B cell (primary cell): Measurements from ENCODE around the gene STOX2. TPM values are rescaled to one million over a fixed set of nuclear protein-coding genes. Genes with fewer than 3 reads are reported as not detected.

Source experiments
- ATAC-seq: fragments of 200-7000 bp; cut with Tn5 transposase; one replicate; pipeline ENCODE4 v1.10.0; 2021; ENCODE audit warnings: low read depth, mild to moderate bottlenecking, moderate number of reproducible peaks, moderate library complexity
- CTCF ChIA-PET: fragments of 350-600 bp; sonication (Branson Sonifier 250); formaldehyde crosslinking; loops from one replicate; lab custom pipeline; 2021; ENCODE audit warnings: antibody characterized with exemption, inconsistent platforms; lab: Charles Lee
- POLR2A ChIA-PET: fragments of 350-600 bp; sonication (Branson Sonifier 250); formaldehyde crosslinking; loops from one replicate; lab custom pipeline; 2021; ENCODE audit warnings: antibody characterized with exemption; lab: Charles Lee
- DNase-seq: peaks from one replicate; pipeline ENCODE4 v3.0.0; 2013
- H2AFZ ChIP-seq: 2 replicates; pipeline ENCODE4 v1.6.1; 2012; ENCODE audit warnings: mild to moderate bottlenecking, low read depth, low read length; ENCODE audit not compliant: insufficient read depth, poor library complexity, severe bottlenecking
- H3K27ac ChIP-seq, 2 donors: 1 replicate in 1 of 2; 2 replicates in 1 of 2; pipeline ENCODE4 v1.5.1; 2012 to 2013; ENCODE audit warnings: low read length in 2 of 2, mild to moderate bottlenecking in 2 of 2, moderate library complexity in 1 of 2
- H3K27me3 ChIP-seq, 4 experiments: fragments of 200-600 bp in 1 of 4; sonication (generic) in 1 of 4; replicated peaks in 1 of 4; 1 replicate in 2 of 4; 2 replicates in 2 of 4; pipeline versions ENCODE4 v1.6.1 to v1.7.0; 2013 to 2016; ENCODE audit warnings: low read length in 3 of 4, mild to moderate bottlenecking in 2 of 4, mixed read lengths in 1 of 4, moderate library complexity in 1 of 4; ENCODE audit not compliant: insufficient read depth in 4 of 4, control insufficient read depth in 3 of 4; ENCODE audit errors: control extremely low read depth in 1 of 4
- H3K36me3 ChIP-seq, 2 experiments: replicated peaks in 1 of 2; 1 replicate in 1 of 2; 2 replicates in 1 of 2; pipeline versions ENCODE4 v1.6.1 to v1.7.1; 2013; ENCODE audit warnings: low read length in 1 of 2; ENCODE audit not compliant: insufficient read depth in 2 of 2, control insufficient read depth in 1 of 2; ENCODE audit errors: control extremely low read depth in 1 of 2, extremely low read depth in 1 of 2
- H3K4me1 ChIP-seq, 2 donors: fragments of 200-600 bp in 1 of 2; sonication (generic) in 1 of 2; 1 replicate in 1 of 2; 2 replicates in 1 of 2; pipeline versions ENCODE4 v1.5.1 to v1.6.1; 2013 to 2017; ENCODE audit warnings: low read length in 2 of 2; ENCODE audit not compliant: control insufficient read depth in 2 of 2, insufficient read depth in 2 of 2
- H3K4me2 ChIP-seq: replicated peaks from 2 replicates; pipeline ENCODE3; 2012; ENCODE audit warnings: mild to moderate bottlenecking, low read depth, low read length; ENCODE audit not compliant: poor library complexity, severe bottlenecking
- H3K4me3 ChIP-seq, 5 experiments: fragments of 200-600 bp in 1 of 5; sonication (generic) in 1 of 5; 1 replicate in 3 of 5; 2 replicates in 2 of 5; pipeline versions ENCODE4 v1.5.1 to v1.7.0; 2011 to 2016; ENCODE audit warnings: low read length in 4 of 5, mild to moderate bottlenecking in 4 of 5, low read depth in 2 of 5, control low read depth in 1 of 5, moderate library complexity in 1 of 5; ENCODE audit not compliant: insufficient read depth in 1 of 5; ENCODE audit errors: control extremely low read depth in 1 of 5, extremely low read depth in 1 of 5
- H3K79me2 ChIP-seq: fragments of 200-600 bp; sonication (generic); one replicate; pipeline ENCODE4 v1.6.0; 2016; ENCODE audit warnings: low read length; ENCODE audit not compliant: control insufficient read depth, insufficient read depth
- H3K9ac ChIP-seq: fragments of 200-600 bp; sonication (generic); 2 replicates; pipeline ENCODE4 v1.6.1; 2017; ENCODE audit warnings: mild to moderate bottlenecking, low read length, moderate library complexity
- H3K9me3 ChIP-seq, 3 donors: one replicate each; pipeline versions ENCODE4 v1.6.1 to v1.7.1; 2013; ENCODE audit warnings: low read length in 2 of 3; ENCODE audit not compliant: control insufficient read depth in 2 of 3, insufficient read depth in 1 of 3; ENCODE audit errors: control extremely low read depth in 1 of 3
- H4K20me1 ChIP-seq: 2 replicates; pipeline ENCODE4 v1.6.0; 2012; ENCODE audit warnings: mild to moderate bottlenecking, low read length; ENCODE audit not compliant: insufficient read depth, control insufficient read depth, poor library complexity, severe bottlenecking
- H3K27ac Mint-ChIP-seq: one replicate; pipeline ENCODE4 v1.8.0; 2021; ENCODE audit warnings: mixed read lengths
- H3K27me3 Mint-ChIP-seq: one replicate; pipeline ENCODE4 v1.8.0; 2021; ENCODE audit warnings: mixed read lengths
- H3K4me1 Mint-ChIP-seq: one replicate; pipeline ENCODE4 v1.8.0; 2021; ENCODE audit warnings: mixed read lengths
- H3K4me3 Mint-ChIP-seq: one replicate; pipeline ENCODE4 v1.8.0; 2021; ENCODE audit warnings: mixed read lengths
- H3K9me3 Mint-ChIP-seq: one replicate; pipeline ENCODE4 v1.8.0; 2022; ENCODE audit warnings: mixed read lengths; ENCODE audit not compliant: insufficient read depth
- CTCF ChIP-seq: fragments of 200-600 bp; IDR thresholded peaks from one replicate; pipeline ENCODE4 v1.8.0; 2022; ENCODE audit warnings: antibody characterized with exemption, mild to moderate bottlenecking
- EZH2 ChIP-seq: IDR thresholded peaks from 2 replicates; pipeline ENCODE4 v1.6.1; 2012; ENCODE audit warnings: borderline replicate concordance, low read depth, mild to moderate bottlenecking, moderate library complexity, low read length; ENCODE audit not compliant: insufficient read depth, poor library complexity, severe bottlenecking
- WGBS: methylation state at CpG from one replicate; pipeline ENCODE4 v1.1.5; 2013; ENCODE audit warnings: missing lambda C conversion rate; ENCODE audit not compliant: insufficient coverage; 5-methylcytosine and 5-hydroxymethylcytosine counted together
- intact Hi-C: fragments of 100-400 bp; cut with micrococcal nuclease; formaldehyde crosslinking; loops from one replicate; pipeline ENCODE4 v1.10.0; 2022
- polyA plus RNA-seq: library from polyadenylated mRNA; depleted of rRNA; stranded (reverse); fragments of >200 nt; gene quantifications from 2 replicates; pipeline ENCODE4 v1.2.3, GENCODE V29; 2012
- total RNA-seq, 2 donors: library from RNA; stranded (reverse); fragments of 120-200 nt in 1 of 2; gene quantifications; 1 replicate in 1 of 2; 2 replicates in 1 of 2; pipeline versions ENCODE4 v1.2.3 to v1.2.4, GENCODE V29; 2013 to 2022

Gene STOX2
- total and polyA plus RNA-seq, 2 donors (not counting 1 experiment from before 2014, with no cell fraction given) = under 0.01 TPM; not detected in 1

GRCh38 chr4:183870997-183871396 lies 34.1 kb upstream of the STOX2 start:
- WGBS = 100% methylated on average over 2 of the region's 3 CpGs
- intact Hi-C loops = no loop called here
- TF ChIP-seq CTCF = no peak
- no peak for TF ChIP-seq EZH2

GRCh38 chr4:183871581-183871980 lies 33.5 kb upstream of the STOX2 start:
- TF ChIP-seq CTCF (no peak), EZH2 (no peak)
- ATAC-seq = no peak
- no peaks in the 10 kb centered on the region for H4K20me1 ChIP-seq
- Mint-ChIP-seq H3K4me3 (no peak overlapping the region), H3K27ac (no peak overlapping the region), H3K27me3 (peaks cover 12% of the 10 kb centered on the region), H3K9me3 (no peaks in the 10 kb centered on the region), H3K4me1 (no peaks in the 10 kb centered on the region)
- no peaks in the 10 kb centered on the region for H3K27me3 ChIP-seq
- no peaks in the 10 kb centered on the region for H3K9me3 ChIP-seq
- H3K4me1 ChIP-seq = no peaks in the 10 kb centered on the region
- POLR2A ChIA-PET = no interaction called here
- H3K36me3 ChIP-seq = no peaks in the 10 kb centered on the region
- CTCF ChIA-PET = no interaction called here
- H3K9ac ChIP-seq = no peak overlapping the region
- H2AFZ ChIP-seq = no peak overlapping the region
- no peak overlapping the region for H3K27ac ChIP-seq
- intact Hi-C loops = no loop called here
- DNase-seq = no peak
- H3K4me3 ChIP-seq = no peak overlapping the region
- no CpG with 5 or more reads among the region's 4 CpGs for WGBS
- H3K4me2 ChIP-seq = no peak overlapping the region
- no peaks in the 10 kb centered on the region for H3K79me2 ChIP-seq

More at GRCh38 chr4:183870997-183871396, 34.1 kb upstream of the STOX2 start:
- no peaks in the 10 kb centered on the region for H3K9me3 Mint-ChIP-seq
- H3K36me3 ChIP-seq = no peaks in the 10 kb centered on the region
- peaks cover 12% of the 10 kb centered on the region for H3K27me3 Mint-ChIP-seq
- ChIA-PET CTCF (no interaction called here), POLR2A (no interaction called here)
- H3K27ac ChIP-seq = no peak overlapping the region
- no peaks in the 10 kb centered on the region for H3K9me3 ChIP-seq
- no peak overlapping the region for H3K27ac Mint-ChIP-seq
- no peaks in the 10 kb centered on the region for H4K20me1 ChIP-seq
- ATAC-seq = no peak
- no peaks in the 10 kb centered on the region for H3K79me2 ChIP-seq
- no peaks in the 10 kb centered on the region for H3K4me1 Mint-ChIP-seq
- H3K4me3 ChIP-seq = no peak overlapping the region
- no peak overlapping the region for H3K4me3 Mint-ChIP-seq
- H2AFZ ChIP-seq = no peak overlapping the region
- no peak overlapping the region for H3K4me2 ChIP-seq
- no peaks in the 10 kb centered on the region for H3K4me1 ChIP-seq
- no peak overlapping the region for H3K9ac ChIP-seq
- no peak for DNase-seq
- H3K27me3 ChIP-seq = no peaks in the 10 kb centered on the region
